ENCODE measurements around the gene CSNK1G1.

GRCh38 chr15:64351265-64351664 lies 4.7 kb downstream of the CSNK1G1 start:
- TF ChIP-seq MAX (IDR thresholded peaks at IDR 0.05; ENCODE audit: low read depth, low read length) (no peak), CTCF (IDR thresholded peaks at IDR 0.05; ENCODE audit: low read depth, low read length) (no peak), POLR2A (IDR thresholded peaks at IDR 0.05; ENCODE audit: extremely low read depth, insufficient read length) (no peak)

All from NB4 (cell line).